H9 (cell line): ENCODE measurements around the gene PGRMC1. TPM values are rescaled to one million over a fixed set of nuclear protein-coding genes. Genes with fewer than 3 reads are reported as not detected.

Experiments
- DNase-seq: peaks from one replicate; pipeline ENCODE4 v3.0.0-alpha.2; 2017
- H2AFZ ChIP-seq: one replicate; pipeline ENCODE4 v1.6.1; 2013; ENCODE audit warnings: mild to moderate bottlenecking, low read length, control low read depth, moderate library complexity
- H2AK5ac ChIP-seq: 2 replicates; pipeline ENCODE4 v1.6.1; 2013; ENCODE audit warnings: low read length, control low read depth, mixed read lengths; ENCODE audit not compliant: insufficient read length
- H2BK120ac ChIP-seq: one replicate; pipeline ENCODE4 v1.6.1; 2013; ENCODE audit warnings: low read depth, mild to moderate bottlenecking, low read length, control low read depth, inconsistent platforms; ENCODE audit not compliant: poor library complexity, severe bottlenecking
- H2BK12ac ChIP-seq: 2 replicates; pipeline ENCODE4 v1.6.1; 2013; ENCODE audit warnings: low read length, control low read depth, mixed read lengths, low read depth; ENCODE audit not compliant: insufficient read length
- H2BK15ac ChIP-seq: 2 replicates; pipeline ENCODE4 v1.6.1; 2013; ENCODE audit warnings: low read depth, low read length, control low read depth
- H2BK20ac ChIP-seq: one replicate; pipeline ENCODE4 v1.6.1; 2013; ENCODE audit warnings: low read depth, mild to moderate bottlenecking, low read length, control low read depth, inconsistent platforms; ENCODE audit not compliant: poor library complexity, severe bottlenecking
- H2BK5ac ChIP-seq: 2 replicates; pipeline ENCODE4 v1.6.1; 2013; ENCODE audit warnings: low read length, control low read depth, mixed read lengths; ENCODE audit not compliant: insufficient read length
- H3K14ac ChIP-seq: 2 replicates; pipeline ENCODE4 v1.6.1; 2013; ENCODE audit warnings: low read length, control low read depth; ENCODE audit not compliant: insufficient read depth
- H3K18ac ChIP-seq: 2 replicates; pipeline ENCODE4 v1.6.1; 2013; ENCODE audit warnings: low read depth, mild to moderate bottlenecking, mixed read lengths, low read length, control low read depth; ENCODE audit not compliant: insufficient read length
- H3K23ac ChIP-seq: 2 replicates; pipeline ENCODE4 v1.6.1; 2013; ENCODE audit warnings: low read length, control low read depth, mixed read lengths, low read depth; ENCODE audit not compliant: insufficient read length
- H3K23me2 ChIP-seq: 2 replicates; pipeline ENCODE4 v1.6.1; 2013; ENCODE audit warnings: low read depth, mild to moderate bottlenecking, mixed read lengths, low read length, control low read depth; ENCODE audit not compliant: insufficient read length, poor library complexity, severe bottlenecking
- H3K27ac ChIP-seq: 2 replicates; pipeline ENCODE4 v1.5.1; 2013; ENCODE audit warnings: low read length, control low read depth, mixed read lengths, low read depth; ENCODE audit not compliant: insufficient read length
- H3K27me3 ChIP-seq: 2 replicates; pipeline ENCODE4 v1.6.1; 2013; ENCODE audit warnings: low read length, control low read depth, inconsistent platforms; ENCODE audit not compliant: insufficient read depth
- H3K4ac ChIP-seq: 2 replicates; pipeline ENCODE4 v1.6.1; 2013; ENCODE audit warnings: low read depth, mild to moderate bottlenecking, control low read depth, inconsistent platforms, low read length, moderate library complexity
- H3K4me1 ChIP-seq: 2 replicates; pipeline ENCODE4 v1.6.1; 2013; ENCODE audit warnings: low read length, control low read depth, inconsistent platforms; ENCODE audit not compliant: insufficient read depth
- H3K4me2 ChIP-seq: 2 replicates; pipeline ENCODE4 v1.6.1; 2013; ENCODE audit warnings: low read length, control low read depth, mixed read lengths; ENCODE audit not compliant: insufficient read length, insufficient read depth
- H3K56ac ChIP-seq: 2 replicates; pipeline ENCODE4 v1.6.1; 2013; ENCODE audit warnings: low read depth, mild to moderate bottlenecking, mixed read lengths, low read length, control low read depth; ENCODE audit not compliant: insufficient read length
- H3K79me1 ChIP-seq: 2 replicates; pipeline ENCODE4 v1.6.1; 2013; ENCODE audit warnings: low read depth, mild to moderate bottlenecking, moderate library complexity, low read length, control low read depth, inconsistent platforms; ENCODE audit not compliant: insufficient read depth, poor library complexity, severe bottlenecking
- H3K79me2 ChIP-seq: 2 replicates; pipeline ENCODE4 v1.6.1; 2013; ENCODE audit warnings: low read length, control low read depth, inconsistent platforms; ENCODE audit not compliant: insufficient read depth
- H3K9ac ChIP-seq: 2 replicates; pipeline ENCODE4 v1.6.1; 2013; ENCODE audit warnings: low read length, control low read depth, mixed read lengths; ENCODE audit not compliant: insufficient read length; ENCODE audit errors: extremely low read depth
- H3K9me3 ChIP-seq: one replicate; pipeline ENCODE4 v1.6.1; 2013; ENCODE audit warnings: low read depth, low read length, inconsistent platforms; ENCODE audit not compliant: control insufficient read depth
- H3T11ph ChIP-seq: one replicate; pipeline ENCODE4 v1.6.1; 2013; ENCODE audit warnings: mild to moderate bottlenecking, low read length, control low read depth, inconsistent platforms
- H4K20me1 ChIP-seq: one replicate; pipeline ENCODE4 v1.6.1; 2013; ENCODE audit not compliant: control insufficient read depth, insufficient read length, insufficient read depth
- H4K5ac ChIP-seq: 2 replicates; pipeline ENCODE4 v1.6.1; 2013; ENCODE audit warnings: low read depth, mild to moderate bottlenecking, mixed read lengths, low read length, control low read depth; ENCODE audit not compliant: insufficient read length
- H4K8ac ChIP-seq: replicated peaks from 2 replicates; pipeline ENCODE4 v1.6.1; 2013; ENCODE audit warnings: low read length, control low read depth, mixed read lengths, low read depth; ENCODE audit not compliant: insufficient read length
- H4K91ac ChIP-seq: 2 replicates; pipeline ENCODE4 v1.6.1; 2013; ENCODE audit warnings: low read depth, mild to moderate bottlenecking, moderate library complexity, mixed read lengths, low read length, control low read depth; ENCODE audit not compliant: insufficient read length
- H3K27ac Mint-ChIP-seq, 3 experiments: 2 replicates in 2 of 3; 3 replicates in 1 of 3; pipeline ENCODE4 v1.8.0; 2020 to 2021; ENCODE audit warnings: mixed read lengths in 3 of 3, mild to moderate bottlenecking in 1 of 3, moderate library complexity in 1 of 3
- H3K27me3 Mint-ChIP-seq: 2 replicates; pipeline ENCODE4 v1.8.0; 2021; ENCODE audit warnings: low read depth, mild to moderate bottlenecking, moderate library complexity, mixed read lengths
- H3K36me3 Mint-ChIP-seq, 3 experiments: 2 replicates in 2 of 3; 3 replicates in 1 of 3; pipeline ENCODE4 v1.8.0; 2020 to 2021; ENCODE audit warnings: low read depth in 3 of 3, mixed read lengths in 3 of 3; ENCODE audit not compliant: insufficient read depth in 1 of 3
- H3K4me1 Mint-ChIP-seq, 2 experiments: 2 replicates each; pipeline ENCODE4 v1.8.0; 2020; ENCODE audit warnings: mixed read lengths in 2 of 2
- H3K4me3 Mint-ChIP-seq, 2 experiments: 2 replicates in 1 of 2; 3 replicates in 1 of 2; pipeline ENCODE4 v1.8.0; 2020 to 2021; ENCODE audit warnings: mild to moderate bottlenecking in 2 of 2, mixed read lengths in 2 of 2, moderate library complexity in 1 of 2
- H3K9me3 Mint-ChIP-seq, 2 experiments: 2 replicates in 1 of 2; 3 replicates in 1 of 2; pipeline ENCODE4 v1.8.0; 2020; ENCODE audit warnings: mild to moderate bottlenecking in 2 of 2, mixed read lengths in 2 of 2, moderate library complexity in 1 of 2
- WGBS: extraction: QIAGEN DNeasy Blood & Tissue Kit; methylation state at CpG from one replicate; pipeline ENCODE4 v1.1.7; 2013; ENCODE audit warnings: missing lambda C conversion rate, low lambda C conversion rate, mixed read lengths; ENCODE audit not compliant: insufficient read length; ENCODE audit errors: extremely low coverage; 5-methylcytosine and 5-hydroxymethylcytosine counted together
- total RNA-seq: library from RNA; stranded (reverse); gene quantifications from 2 replicates; pipeline ENCODE4 v1.2.1, GENCODE V29; 2021
- TF ChIP-seq, protein P1 (sequence below): fragments of 200-600 bp; sonication (generic); conservative IDR thresholded peaks from 3 replicates; pipeline ENCODE4 v1.8.0; 2021; ENCODE audit warnings: antibody characterized with exemption, mild to moderate bottlenecking

The PGRMC1 gene
- total RNA-seq, 1 experiment from 2014 or later = 133 TPM

GRCh38 chrX:119190831-119191230 is 45.3 kb upstream of the PGRMC1 start:
- Histone ChIP-seq H3K23me2 (no peaks in the 10 kb centered on the region), H3K4me2 (no peak overlapping the region), H3K27ac (no peak overlapping the region), H3K4me1 (no peaks in the 10 kb centered on the region), H4K20me1 (no peaks in the 10 kb centered on the region), H2BK120ac (no peak overlapping the region), H3K56ac (no peak overlapping the region), H3K18ac (no peak overlapping the region), H3K9me3 (peaks cover 42% of the 10 kb centered on the region), H4K91ac (no peak overlapping the region), H3K79me2 (no peaks in the 10 kb centered on the region), H3T11ph (no peak overlapping the region), H3K23ac (no peak overlapping the region), H2AK5ac (no peak overlapping the region), H4K5ac (no peak overlapping the region), H2AFZ (no peak overlapping the region), H3K27me3 (no peaks in the 10 kb centered on the region), H3K14ac (no peak overlapping the region), H2BK20ac (no peak overlapping the region), H3K4ac (no peak overlapping the region), H3K79me1 (no peaks in the 10 kb centered on the region), H4K8ac (no peak overlapping the region), H3K9ac (no peak overlapping the region), H2BK12ac (no peak overlapping the region), H2BK5ac (no peak overlapping the region), H2BK15ac (no peak overlapping the region)
- H3K4me1 Mint-ChIP-seq = no peaks in the 10 kb centered on the region
- H3K27ac Mint-ChIP-seq = no peak overlapping the region
- DNase-seq = no peak
- peaks cover 61 to 71% of the 10 kb centered on the region in 2 experiments for H3K9me3 Mint-ChIP-seq
- H3K4me3 Mint-ChIP-seq = no peak overlapping the region
- TF ChIP-seq, protein P1, sequence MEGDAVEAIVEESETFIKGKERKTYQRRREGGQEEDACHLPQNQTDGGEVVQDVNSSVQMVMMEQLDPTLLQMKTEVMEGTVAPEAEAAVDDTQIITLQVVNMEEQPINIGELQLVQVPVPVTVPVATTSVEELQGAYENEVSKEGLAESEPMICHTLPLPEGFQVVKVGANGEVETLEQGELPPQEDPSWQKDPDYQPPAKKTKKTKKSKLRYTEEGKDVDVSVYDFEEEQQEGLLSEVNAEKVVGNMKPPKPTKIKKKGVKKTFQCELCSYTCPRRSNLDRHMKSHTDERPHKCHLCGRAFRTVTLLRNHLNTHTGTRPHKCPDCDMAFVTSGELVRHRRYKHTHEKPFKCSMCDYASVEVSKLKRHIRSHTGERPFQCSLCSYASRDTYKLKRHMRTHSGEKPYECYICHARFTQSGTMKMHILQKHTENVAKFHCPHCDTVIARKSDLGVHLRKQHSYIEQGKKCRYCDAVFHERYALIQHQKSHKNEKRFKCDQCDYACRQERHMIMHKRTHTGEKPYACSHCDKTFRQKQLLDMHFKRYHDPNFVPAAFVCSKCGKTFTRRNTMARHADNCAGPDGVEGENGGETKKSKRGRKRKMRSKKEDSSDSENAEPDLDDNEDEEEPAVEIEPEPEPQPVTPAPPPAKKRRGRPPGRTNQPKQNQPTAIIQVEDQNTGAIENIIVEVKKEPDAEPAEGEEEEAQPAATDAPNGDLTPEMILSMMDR = no peak
- H3K27me3 Mint-ChIP-seq = peaks cover 3% of the 10 kb centered on the region; the same call in 1 of the 2 replicates
- WGBS = no CpG with 5 or more reads among the region's 8 CpGs
- H3K36me3 Mint-ChIP-seq = peaks cover 0 to 3% (median 2%) of the 10 kb centered on the region in 3 experiments; a peak in 3 of 7 replicates
